ENCODE measurements around the gene NINJ1.

NINJ1 gene

GRCh38 chr9:93082841-93083411, 51.1 kb downstream of the NINJ1 start:
- no peak overlapping the region for H3K4me3 Mint-ChIP-seq
- H3K27ac Mint-ChIP-seq = peak overlapping the region; percentile 8
- no peaks in the 10 kb centered on the region for H3K27me3 Mint-ChIP-seq
- H3K9me3 Mint-ChIP-seq = peaks cover 7% of the 10 kb centered on the region
- H3K4me1 Mint-ChIP-seq (ENCODE audit: low read depth) = peaks cover 23% of the 10 kb centered on the region
- no peaks in the 10 kb centered on the region for H3K36me3 Mint-ChIP-seq (ENCODE audit: low read depth)
- intact Hi-C loops (cut with micrococcal nuclease) = no loop called here

DNA sequence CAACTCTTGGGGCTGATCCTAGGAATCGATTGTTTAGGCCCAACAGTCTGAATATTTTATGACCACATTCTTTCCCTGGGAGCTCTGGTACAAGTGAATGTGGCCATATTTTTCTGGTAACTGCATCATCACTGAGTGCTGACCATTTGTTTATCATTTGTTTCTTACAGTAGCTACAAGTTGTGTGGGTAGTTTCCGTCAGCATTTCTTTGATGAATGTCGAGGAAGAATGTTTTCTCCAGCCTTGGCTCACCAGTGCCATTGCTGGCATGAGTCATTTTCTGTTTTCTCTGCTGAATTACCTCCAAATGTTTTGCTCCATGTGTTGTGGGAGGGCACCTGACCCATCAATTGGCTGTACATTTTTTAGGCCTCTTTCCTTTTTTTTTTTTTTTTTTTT, 52.1 kb downstream of the NINJ1 start:
- Mint-ChIP-seq H3K36me3 (ENCODE audit: low read depth) (no peaks in the 10 kb centered on the region), H3K27ac (no peak overlapping the region), H3K9me3 (peaks cover 7% of the 10 kb centered on the region), H3K4me3 (no peak overlapping the region), H3K27me3 (no peaks in the 10 kb centered on the region), H3K4me1 (ENCODE audit: low read depth) (peaks cover 23% of the 10 kb centered on the region)
- intact Hi-C loops (cut with micrococcal nuclease) = no loop called here

DNA sequence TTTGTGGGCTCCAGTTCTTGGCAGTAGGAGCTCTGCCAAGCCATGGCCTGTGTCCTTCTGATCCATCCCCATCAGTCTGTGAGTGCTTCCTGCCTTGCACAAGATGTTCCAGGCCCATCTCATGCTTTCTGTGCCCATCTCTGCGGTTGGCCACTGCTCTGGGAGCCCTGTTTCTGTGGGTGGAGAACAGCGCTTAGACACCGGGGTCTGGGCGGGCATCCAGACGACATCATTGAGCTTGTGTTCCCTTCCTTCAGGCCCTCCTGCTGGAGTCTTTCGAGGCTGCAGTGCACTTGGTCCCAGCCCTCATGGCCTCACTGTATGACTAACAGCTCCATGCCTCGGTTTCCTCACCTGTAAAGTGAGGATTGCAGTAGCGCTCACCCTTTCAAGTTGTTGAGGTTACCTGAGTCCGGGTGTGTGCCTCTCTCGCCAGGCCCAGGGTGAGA, 52.9 kb downstream of the NINJ1 start:
- H3K4me3 Mint-ChIP-seq = no peak overlapping the region
- H3K27ac Mint-ChIP-seq = no peak overlapping the region
- H3K36me3 Mint-ChIP-seq (ENCODE audit: low read depth) = no peaks in the 10 kb centered on the region
- intact Hi-C loops (cut with micrococcal nuclease) = no loop called here
- peaks cover 7% of the 10 kb centered on the region for H3K9me3 Mint-ChIP-seq
- no peaks in the 10 kb centered on the region for H3K27me3 Mint-ChIP-seq
- peaks cover 17% of the 10 kb centered on the region for H3K4me1 Mint-ChIP-seq (ENCODE audit: low read depth)

- Mint-ChIP-seq H3K4me3 (no peak overlapping the region), H3K9me3 (peaks cover under 1% of the 10 kb centered on the region), H3K36me3 (ENCODE audit: low read depth) (no peaks in the 10 kb centered on the region), H3K4me1 (ENCODE audit: low read depth) (peaks cover 17% of the 10 kb centered on the region), H3K27me3 (no peaks in the 10 kb centered on the region), H3K27ac (no peak overlapping the region)
- intact Hi-C loops (cut with micrococcal nuclease) = no loop called here
Observed at GRCh38 chr9:93080406-93080805, 53.6 kb downstream of the NINJ1 start.

DNA sequence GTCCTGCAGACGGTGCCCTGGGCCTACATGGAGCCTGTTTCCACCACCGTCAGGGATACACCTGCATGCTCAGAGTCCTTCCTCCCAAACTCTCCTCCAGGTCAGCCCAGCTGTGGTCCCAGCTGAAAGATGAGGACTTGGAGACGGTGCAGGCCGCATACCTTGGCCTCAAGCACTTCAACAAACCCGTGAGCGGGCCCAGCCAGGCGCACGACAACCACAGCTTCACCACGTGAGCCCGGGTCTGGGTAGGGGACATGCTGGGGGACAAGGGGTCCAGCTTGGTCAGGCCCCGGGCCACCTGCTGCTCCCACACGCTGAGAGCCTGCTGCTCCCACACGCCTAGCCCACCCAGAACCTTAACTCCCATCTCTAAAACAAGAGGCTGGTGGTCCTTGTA, 54.7 kb downstream of the NINJ1 start:
- Mint-ChIP-seq H3K27ac (no peak overlapping the region), H3K9me3 (no peaks in the 10 kb centered on the region)

DNA sequence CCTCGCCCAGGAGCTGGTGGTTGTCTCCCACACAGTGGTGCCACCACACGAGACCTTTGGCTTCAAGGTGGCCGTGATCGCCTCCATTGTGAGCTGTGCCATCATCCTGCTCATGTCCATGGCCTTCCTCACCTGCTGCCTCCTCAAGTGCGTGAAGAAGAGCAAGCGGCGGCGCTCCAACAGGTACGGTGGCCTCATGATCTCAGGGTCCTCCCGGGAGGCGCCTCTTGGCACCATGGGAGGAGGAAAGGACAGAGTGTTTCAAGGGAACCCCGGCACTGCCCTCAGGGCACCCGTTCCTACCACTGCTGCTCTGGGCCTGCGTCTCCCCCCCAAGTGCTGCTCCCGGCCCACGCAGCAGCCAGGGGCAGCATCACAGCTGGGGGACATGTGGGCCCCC, 56.2 kb downstream of the NINJ1 start:
- Mint-ChIP-seq H3K4me1 (ENCODE audit: low read depth) (peaks cover 3% of the 10 kb centered on the region), H3K27ac (no peak overlapping the region), H3K36me3 (ENCODE audit: low read depth) (no peaks in the 10 kb centered on the region), H3K27me3 (no peaks in the 10 kb centered on the region), H3K9me3 (no peaks in the 10 kb centered on the region), H3K4me3 (no peak overlapping the region)
- intact Hi-C loops (cut with micrococcal nuclease) = no loop called here

More for the DNA sequence above, 54.7 kb downstream of the NINJ1 start:
- Mint-ChIP-seq H3K4me1 (ENCODE audit: low read depth) (peaks cover 17% of the 10 kb centered on the region), H3K27me3 (no peaks in the 10 kb centered on the region), H3K4me3 (no peak overlapping the region), H3K36me3 (ENCODE audit: low read depth) (no peaks in the 10 kb centered on the region)
- intact Hi-C loops (cut with micrococcal nuclease) = no loop called here

- H3K27me3 Mint-ChIP-seq = no peaks in the 10 kb centered on the region
- no peak overlapping the region for H3K4me3 Mint-ChIP-seq
- no peaks in the 10 kb centered on the region for H3K36me3 Mint-ChIP-seq (ENCODE audit: low read depth)
- intact Hi-C loops (cut with micrococcal nuclease) = no loop called here
- no peaks in the 10 kb centered on the region for H3K9me3 Mint-ChIP-seq
- no peak overlapping the region for H3K27ac Mint-ChIP-seq
- H3K4me1 Mint-ChIP-seq (ENCODE audit: low read depth) = no peaks in the 10 kb centered on the region
Observed at GRCh38 chr9:93077367-93077766, 56.7 kb downstream of the NINJ1 start.

- no peaks in the 10 kb centered on the region for H3K9me3 Mint-ChIP-seq
- H3K4me3 Mint-ChIP-seq = no peak overlapping the region
- intact Hi-C loops (cut with micrococcal nuclease) = no loop called here
- no peaks in the 10 kb centered on the region for H3K27me3 Mint-ChIP-seq
- no peak overlapping the region for H3K27ac Mint-ChIP-seq
- no peaks in the 10 kb centered on the region for H3K4me1 Mint-ChIP-seq (ENCODE audit: low read depth)
- H3K36me3 Mint-ChIP-seq (ENCODE audit: low read depth) = no peaks in the 10 kb centered on the region
Observed at GRCh38 chr9:93076792-93077128, 57.3 kb downstream of the NINJ1 start.

GRCh38 chr9:93076101-93076791, 57.8 kb downstream of the NINJ1 start:
- no peaks in the 10 kb centered on the region for H3K9me3 Mint-ChIP-seq
- intact Hi-C loops (cut with micrococcal nuclease) = no loop called here
- no peaks in the 10 kb centered on the region for H3K4me1 Mint-ChIP-seq (ENCODE audit: low read depth)
- H3K27ac Mint-ChIP-seq = no peak overlapping the region
- H3K4me3 Mint-ChIP-seq = no peak overlapping the region
- H3K27me3 Mint-ChIP-seq = no peaks in the 10 kb centered on the region
- no peaks in the 10 kb centered on the region for H3K36me3 Mint-ChIP-seq (ENCODE audit: low read depth)

DNA sequence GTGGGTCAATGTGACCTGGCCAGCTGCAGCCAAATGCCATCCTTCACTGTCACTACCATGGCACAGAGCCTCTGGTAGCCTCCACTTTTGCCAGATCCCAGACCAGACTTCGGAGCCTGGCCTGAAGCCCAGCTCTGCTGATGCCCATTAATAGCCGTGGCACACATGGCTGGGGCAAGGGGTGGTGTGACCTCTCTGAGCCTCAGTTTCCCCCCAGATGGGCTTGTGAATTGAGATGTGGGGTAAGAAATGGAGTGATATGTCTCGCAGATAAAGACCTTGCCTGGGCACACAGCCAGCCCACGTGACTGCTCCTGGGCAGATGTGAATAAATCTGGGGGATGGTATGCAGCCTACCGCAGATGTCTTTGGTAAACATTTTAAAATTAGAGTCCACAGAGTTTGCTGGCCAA, 61.7 kb downstream of the NINJ1 start:
- Mint-ChIP-seq H3K4me3 (no peak overlapping the region), H3K4me1 (ENCODE audit: low read depth) (no peaks in the 10 kb centered on the region), H3K27ac (no peak overlapping the region), H3K9me3 (no peaks in the 10 kb centered on the region), H3K27me3 (no peaks in the 10 kb centered on the region), H3K36me3 (ENCODE audit: low read depth) (no peaks in the 10 kb centered on the region)
- intact Hi-C loops (cut with micrococcal nuclease) = no loop called here

Measured in dendritic cell treated with granulocyte-macrophage colony-stimulating factor and Interleukin-4, amounts not matched to agents 40 ng/mL and 50 ng/mL, for 4 days (primary cell).